ENCODE measurements around the gene MMP2. TPM values are rescaled to one million over a fixed set of nuclear protein-coding genes. Genes with fewer than 3 reads are reported as not detected.

Gene MMP2
- total RNA-seq, 1 donor from 2014 or later: 1,246 TPM

GRCh38 chr16:55470533-55471371, 8.2 kb upstream of the MMP2 start:
- Histone ChIP-seq H4K20me1 (ENCODE audit: insufficient read depth, low read length) (no peaks in the 10 kb centered on the region), H3K27me3 (ENCODE audit: insufficient read depth, low read length) (no peaks in the 10 kb centered on the region), H3K4me2 (ENCODE audit: low read length) (peak overlapping the region; percentile 70), H3K4me3 (ENCODE audit: insufficient read depth, low read depth, low read length) (no peak overlapping the region), H3K36me3 (ENCODE audit: insufficient read depth, low read length) (no peaks in the 10 kb centered on the region), H2AFZ (ENCODE audit: low read depth, low read length) (peak overlapping the region; percentile 28), H3K79me2 (ENCODE audit: insufficient read depth, low read length) (no peaks in the 10 kb centered on the region), H3K9ac (ENCODE audit: low read length) (peak overlapping the region; percentile 7), H3K4me1 (ENCODE audit: insufficient read depth, low read length) (peaks cover 22% of the 10 kb centered on the region), H3K9me3 (ENCODE audit: insufficient read depth, low read depth, low read length) (no peaks in the 10 kb centered on the region), H3K27ac (ENCODE audit: low read depth, low read length) (peak overlapping the region; percentile 76)
- Mint-ChIP-seq H3K9me3 (ENCODE audit: unreplicated experiment) (peaks cover 4% of the 10 kb centered on the region), H3K4me1 (ENCODE audit: low read depth, unreplicated experiment) (peaks cover 16% of the 10 kb centered on the region), H3K27ac (ENCODE audit: unreplicated experiment) (peak overlapping the region; percentile 73), H3K27me3 (ENCODE audit: low read depth, unreplicated experiment) (peaks cover 8% of the 10 kb centered on the region), H3K36me3 (ENCODE audit: low read depth, unreplicated experiment) (no peaks in the 10 kb centered on the region), H3K4me3 (ENCODE audit: unreplicated experiment) (no peak overlapping the region)
- DNase-seq (ENCODE audit: low read depth) (no peak), FAIRE-seq (peak; percentile 50)
- TF ChIP-seq EZH2 (IDR thresholded peaks at IDR 0.05; ENCODE audit: insufficient read depth, low read length) (no peak), CTCF (IDR thresholded peaks at IDR 0.05; ENCODE audit: insufficient read depth, low read depth, low read length) (no peak)

GRCh38 chr16:55471448-55472097, 7.4 kb upstream of the MMP2 start:
- TF ChIP-seq CTCF (IDR thresholded peaks at IDR 0.05; ENCODE audit: insufficient read depth, low read depth, low read length) (no peak), EZH2 (IDR thresholded peaks at IDR 0.05; ENCODE audit: insufficient read depth, low read length) (no peak)
- peak overlapping the region; percentile 76 for H3K27ac ChIP-seq (ENCODE audit: low read depth, low read length)
- H3K36me3 ChIP-seq (ENCODE audit: insufficient read depth, low read length): no peaks in the 10 kb centered on the region
- H3K9me3 ChIP-seq (ENCODE audit: insufficient read depth, low read depth, low read length): no peaks in the 10 kb centered on the region
- Mint-ChIP-seq H3K9me3 (ENCODE audit: unreplicated experiment) (peaks cover 4% of the 10 kb centered on the region), H3K27me3 (ENCODE audit: low read depth, unreplicated experiment) (peaks cover 12% of the 10 kb centered on the region), H3K4me1 (ENCODE audit: low read depth, unreplicated experiment) (peaks cover 16% of the 10 kb centered on the region), H3K4me3 (ENCODE audit: unreplicated experiment) (no peak overlapping the region), H3K36me3 (ENCODE audit: low read depth, unreplicated experiment) (no peaks in the 10 kb centered on the region), H3K27ac (ENCODE audit: unreplicated experiment) (peak overlapping the region; percentile 73)
- FAIRE-seq: peak; percentile 99
- H3K9ac ChIP-seq (ENCODE audit: low read length): peak overlapping the region; percentile 28
- H3K4me2 ChIP-seq (ENCODE audit: low read length): peak overlapping the region; percentile 70
- H3K27me3 ChIP-seq (ENCODE audit: insufficient read depth, low read length): no peaks in the 10 kb centered on the region
- no peaks in the 10 kb centered on the region for H3K79me2 ChIP-seq (ENCODE audit: insufficient read depth, low read length)
- no peak overlapping the region for H3K4me3 ChIP-seq (ENCODE audit: insufficient read depth, low read depth, low read length)
- no peaks in the 10 kb centered on the region for H4K20me1 ChIP-seq (ENCODE audit: insufficient read depth, low read length)
- DNase-seq (ENCODE audit: low read depth): peak; percentile 90
- peaks cover 22% of the 10 kb centered on the region for H3K4me1 ChIP-seq (ENCODE audit: insufficient read depth, low read length)
- no peak overlapping the region for H2AFZ ChIP-seq (ENCODE audit: low read depth, low read length)
